K562 (cell line): ENCODE measurements around the gene HPCAL1.

Experiments
- FOS ChIP-seq: IDR thresholded peaks from 3 replicates; pipeline ENCODE4 v1.6.1; 2011; ENCODE audit not compliant: insufficient read length; ENCODE audit errors: extremely low read depth
- KAT7 ChIP-seq: sonication (generic); formaldehyde crosslinking; IDR thresholded peaks from 2 replicates; pipeline ENCODE4 v1.8.0; 2022; ENCODE audit warnings: missing genetic modification reagents, mild to moderate bottlenecking, borderline replicate concordance

GRCh38 chr2:10397297-10397875, 94.7 kb downstream of the HPCAL1 start:
- TF ChIP-seq KAT7 (CRISPR knock-in tag): no peak
- no peak for TF ChIP-seq FOS
